Fibroblast of lung (primary cell): ENCODE measurements around the gene ITGB3. TPM values are rescaled to one million over a fixed set of nuclear protein-coding genes. Genes with fewer than 3 reads are reported as not detected.
A peak's percentile ranks its signal among the peaks of the same experiment; 100 is the strongest.

ENCODE experiments used
- DNase-seq, 2 donors: peaks; one replicate each; pipeline versions ENCODE4 v3.0.0 to v3.0.0-alpha.2; 2010; ENCODE audit warnings: low read depth in 2 of 2
- H2AFZ ChIP-seq: 2 replicates; pipeline ENCODE4 v1.5.1; 2012; ENCODE audit warnings: low read length, control low read depth, inconsistent platforms
- H3K27ac ChIP-seq: 2 replicates; pipeline ENCODE4 v1.5.1; 2011; ENCODE audit warnings: low read length, control low read depth; ENCODE audit not compliant: insufficient read depth
- H3K27me3 ChIP-seq: 2 replicates; pipeline ENCODE4 v1.5.1; 2011; ENCODE audit warnings: mild to moderate bottlenecking, low read length; ENCODE audit not compliant: control insufficient read depth, insufficient read depth
- H3K36me3 ChIP-seq: 2 replicates; pipeline ENCODE4 v1.5.1; 2011; ENCODE audit warnings: low read length; ENCODE audit not compliant: control insufficient read depth, insufficient read depth
- H3K4me1 ChIP-seq: 2 replicates; pipeline ENCODE4 v1.5.1; 2011; ENCODE audit warnings: low read length; ENCODE audit not compliant: control insufficient read depth, insufficient read depth; ENCODE audit errors: extremely low read depth
- H3K4me2 ChIP-seq: 2 replicates; pipeline ENCODE4 v1.5.1; 2011; ENCODE audit warnings: low read length, control low read depth; ENCODE audit not compliant: insufficient read depth; ENCODE audit errors: extremely low read depth
- H3K4me3 ChIP-seq, 4 experiments: fragments of 200-600 bp in 1 of 4; sonication (generic) in 1 of 4; replicated peaks in 1 of 4; 2 replicates each; pipeline ENCODE4 v1.5.1; 2011 to 2016; ENCODE audit warnings: low read length in 4 of 4, low read depth in 3 of 4, mild to moderate bottlenecking in 3 of 4, control low read depth in 2 of 4, inconsistent platforms in 1 of 4, mixed read lengths in 1 of 4; ENCODE audit not compliant: insufficient read depth in 1 of 4; ENCODE audit errors: control extremely low read depth in 1 of 4
- H3K79me2 ChIP-seq: 2 replicates; pipeline ENCODE4 v1.5.1; 2012; ENCODE audit warnings: mild to moderate bottlenecking, low read length, inconsistent platforms; ENCODE audit not compliant: control insufficient read depth, insufficient read depth
- H3K9ac ChIP-seq: 2 replicates; pipeline ENCODE4 v1.5.1; 2011; ENCODE audit warnings: mild to moderate bottlenecking, low read length, control low read depth; ENCODE audit not compliant: insufficient read depth
- H3K9me3 ChIP-seq: 2 replicates; pipeline ENCODE4 v1.5.1; 2012; ENCODE audit warnings: low read depth, low read length; ENCODE audit not compliant: control insufficient read depth, insufficient read depth
- H4K20me1 ChIP-seq: 2 replicates; pipeline ENCODE4 v1.5.1; 2011; ENCODE audit warnings: low read length; ENCODE audit not compliant: control insufficient read depth, insufficient read depth; ENCODE audit errors: extremely low read depth
- CTCF ChIP-seq, 2 donors: IDR thresholded peaks in 1 of 2; conservative IDR thresholded peaks in 1 of 2; 1 replicate in 1 of 2; 2 replicates in 1 of 2; pipeline ENCODE4 v1.5.1; 2011 to 2012; ENCODE audit warnings: low read length in 2 of 2, control low read depth in 1 of 2, inconsistent platforms in 1 of 2, low read depth in 1 of 2, mild to moderate bottlenecking in 1 of 2
- EZH2 ChIP-seq: IDR thresholded peaks from 2 replicates; pipeline ENCODE4 v1.5.1; 2012; ENCODE audit warnings: low read length, control low read depth, mild to moderate bottlenecking; ENCODE audit errors: missing control alignments
- polyA plus RNA-seq, 2 donors: library from polyadenylated mRNA; depleted of rRNA in 1 of 2; stranded (reverse) in 1 of 2; unstranded in 1 of 2; fragments of >200 nt; gene quantifications; 2 replicates each; pipeline ENCODE4 v1.2.1, GENCODE V29; 2011 to 2012; ENCODE audit warnings: missing spikeins in 1 of 2
- total RNA-seq: library from RNA; depleted of rRNA; stranded (reverse); fragments of >200 nt; gene quantifications from 2 replicates; pipeline ENCODE4 v1.2.1, GENCODE V29; 2014

Gene ITGB3
- total and polyA plus RNA-seq, 2 donors (not counting 1 experiment from before 2014, with no cell fraction given) = 22.0 to 23.3 TPM

GRCh38 chr17:47301161-47301560 is 47.5 kb downstream of the ITGB3 start:
- DNase-seq = no peak
- no peak overlapping the region for H3K4me2 ChIP-seq
- no peak overlapping the region for H3K4me3 ChIP-seq
- no peaks in the 10 kb centered on the region for H3K9me3 ChIP-seq
- H4K20me1 ChIP-seq = no peaks in the 10 kb centered on the region
- H3K79me2 ChIP-seq = no peaks in the 10 kb centered on the region
- no peaks in the 10 kb centered on the region for H3K27me3 ChIP-seq
- no peaks in the 10 kb centered on the region for H3K36me3 ChIP-seq
- TF ChIP-seq EZH2 (no peak), CTCF (conservative IDR thresholded peaks at IDR 0.05 in 1 of 2, IDR thresholded peaks at IDR 0.05 in 1 of 2; ENCODE audit: low read depth in 1 of 2, low read length in 2 of 2) (no peak)
- no peak overlapping the region for H3K27ac ChIP-seq
- H3K9ac ChIP-seq = no peak overlapping the region
- H3K4me1 ChIP-seq = peaks cover 11% of the 10 kb centered on the region
- H2AFZ ChIP-seq = no peak overlapping the region

GRCh38 chr17:47301831-47302230 is 48.2 kb downstream of the ITGB3 start:
- TF ChIP-seq EZH2 = no peak
- no peak for TF ChIP-seq CTCF (conservative IDR thresholded peaks at IDR 0.05 in 1 of 2, IDR thresholded peaks at IDR 0.05 in 1 of 2; ENCODE audit: low read depth in 1 of 2, low read length in 2 of 2)
- no peak overlapping the region for H2AFZ ChIP-seq
- no peaks in the 10 kb centered on the region for H4K20me1 ChIP-seq
- no peak for DNase-seq
- no peaks in the 10 kb centered on the region for H3K79me2 ChIP-seq
- H3K4me1 ChIP-seq = peaks cover 12% of the 10 kb centered on the region
- no peak overlapping the region for H3K4me2 ChIP-seq
- H3K27ac ChIP-seq = no peak overlapping the region
- no peaks in the 10 kb centered on the region for H3K36me3 ChIP-seq
- H3K27me3 ChIP-seq = no peaks in the 10 kb centered on the region
- no peaks in the 10 kb centered on the region for H3K9me3 ChIP-seq
- H3K4me3 ChIP-seq = no peak overlapping the region
- H3K9ac ChIP-seq = no peak overlapping the region

GRCh38 chr17:47304186-47304585 is 50.6 kb downstream of the ITGB3 start:
- H3K79me2 ChIP-seq = no peaks in the 10 kb centered on the region
- H3K4me1 ChIP-seq = peaks cover 12% of the 10 kb centered on the region
- no peak overlapping the region for H3K4me3 ChIP-seq
- no peak for TF ChIP-seq EZH2
- TF ChIP-seq CTCF (conservative IDR thresholded peaks at IDR 0.05 in 1 of 2, IDR thresholded peaks at IDR 0.05 in 1 of 2; ENCODE audit: low read depth in 1 of 2, low read length in 2 of 2) = no peak
- peak in 1 of 2 donors; percentile 42 for DNase-seq
- no peaks in the 10 kb centered on the region for H4K20me1 ChIP-seq
- no peak overlapping the region for H3K27ac ChIP-seq
- H3K9me3 ChIP-seq = no peaks in the 10 kb centered on the region
- no peak overlapping the region for H3K9ac ChIP-seq
- no peak overlapping the region for H3K4me2 ChIP-seq
- no peak overlapping the region for H2AFZ ChIP-seq
- no peaks in the 10 kb centered on the region for H3K27me3 ChIP-seq
- no peaks in the 10 kb centered on the region for H3K36me3 ChIP-seq
